HepG2 (cell line): ENCODE results near the gene EIF6. TPM values are rescaled to one million over a fixed set of nuclear protein-coding genes. Genes with fewer than 3 reads are reported as not detected.

Source experiments
- AHR ChIP-seq: IDR thresholded peaks from 2 replicates; pipeline ENCODE4 v1.6.1; 2018; ENCODE audit warnings: missing genetic modification reagents, missing compliant biosample characterization
- ATAD3A ChIP-seq: sonication (generic); formaldehyde crosslinking; IDR thresholded peaks from 2 replicates; pipeline ENCODE4 v1.4.0; 2020; ENCODE audit warnings: missing genetic modification reagents
- DMAP1 ChIP-seq: IDR thresholded peaks from 2 replicates; pipeline ENCODE4 v1.6.1; 2016
- EEA1 ChIP-seq: sonication (generic); formaldehyde crosslinking; IDR thresholded peaks from 2 replicates; pipeline ENCODE4 v1.5.1; 2020; ENCODE audit warnings: mild to moderate bottlenecking, missing genetic modification reagents, borderline replicate concordance
- FOXJ3 ChIP-seq: sonication (generic); formaldehyde crosslinking; IDR thresholded peaks from 2 replicates; pipeline ENCODE4 v1.4.0; 2020; ENCODE audit warnings: missing genetic modification reagents, mild to moderate bottlenecking, borderline replicate concordance
- GABPB1 ChIP-seq: IDR thresholded peaks from 2 replicates; pipeline ENCODE4 v1.6.1; 2016; ENCODE audit warnings: mild to moderate bottlenecking, missing genetic modification reagents, moderate library complexity, missing compliant biosample characterization
- GATA4 ChIP-seq: sonication (generic); IDR thresholded peaks from 2 replicates; pipeline ENCODE4 v1.6.1; 2016; ENCODE audit warnings: antibody characterized with exemption, low read depth, borderline replicate concordance
- GTF2F1 ChIP-seq: fragments of 150-350 bp; IDR thresholded peaks from 2 replicates; pipeline ENCODE4 v1.6.1; 2014; ENCODE audit warnings: low read length
- NFYC ChIP-seq: IDR thresholded peaks from 2 replicates; pipeline ENCODE4 v1.6.1; 2016; ENCODE audit warnings: missing genetic modification reagents, missing compliant biosample characterization
- SP2 ChIP-seq: sonication (generic); formaldehyde crosslinking; IDR thresholded peaks from 2 replicates; pipeline ENCODE4 v1.5.1; 2020; ENCODE audit warnings: mild to moderate bottlenecking, missing genetic modification reagents
- ZFY ChIP-seq: sonication (generic); formaldehyde crosslinking; IDR thresholded peaks from 2 replicates; pipeline ENCODE4 v1.4.0; 2020; ENCODE audit warnings: missing genetic modification reagents
- ZNF768 ChIP-seq: sonication (generic); formaldehyde crosslinking; IDR thresholded peaks from 2 replicates; pipeline ENCODE4 v1.4.0; 2020; ENCODE audit warnings: missing genetic modification reagents
- ZNF883 ChIP-seq: sonication (generic); formaldehyde crosslinking; IDR thresholded peaks from 2 replicates; pipeline ENCODE4 v1.5.1; 2020; ENCODE audit warnings: mild to moderate bottlenecking, missing genetic modification reagents; ENCODE audit errors: not compliant biosample characterization
- polyA plus RNA-seq, 8 experiments: library from polyadenylated mRNA; depleted of rRNA in 3 of 8; stranded (reverse) in 7 of 8; unstranded in 1 of 8; fragments of >200 nt; fragmentation: Illumina TruSeq in 4 of 8; extraction: Trizol in 4 of 8; gene quantifications; 2 replicates each; pipeline versions ENCODE4 v1.2.1 to v1.2.3, GENCODE V29; 2011 to 2016; ENCODE audit warnings: low read depth in 4 of 8, missing spikeins in 1 of 8, mixed read lengths in 1 of 8; ENCODE audit not compliant: insufficient read depth in 1 of 8
- total RNA-seq, 5 experiments: library from RNA; depleted of rRNA; stranded (reverse); fragments of >200 nt; fragmentation: Illumina TruSeq; extraction: Trizol; gene quantifications; 2 replicates each; pipeline ENCODE4 v1.2.3, GENCODE V29; 2016; ENCODE audit warnings: low read depth in 1 of 5
- TF ChIP-seq, protein P1 (sequence below): sonication (generic); formaldehyde crosslinking; IDR thresholded peaks from 2 replicates; pipeline ENCODE4 v1.4.0; 2020; ENCODE audit warnings: missing genetic modification reagents
- TF ChIP-seq, protein P2 (sequence below): sonication (generic); formaldehyde crosslinking; IDR thresholded peaks from 2 replicates; pipeline ENCODE4 v1.4.0; 2020; ENCODE audit warnings: mild to moderate bottlenecking, low read depth, missing genetic modification reagents
- TF ChIP-seq, protein P3 (sequence below): sonication (generic); formaldehyde crosslinking; IDR thresholded peaks from 2 replicates; pipeline ENCODE4 v1.8.0; 2022; ENCODE audit warnings: mild to moderate bottlenecking, missing genetic modification reagents; ENCODE audit not compliant: insufficient replicate concordance
- TF ChIP-seq, protein P4 (sequence below): sonication (generic); formaldehyde crosslinking; IDR thresholded peaks from 2 replicates; pipeline ENCODE4 v1.5.0; 2020; ENCODE audit warnings: missing genetic modification reagents
- TF ChIP-seq, protein P5 (sequence below): sonication (generic); formaldehyde crosslinking; IDR thresholded peaks from 2 replicates; pipeline ENCODE4 v1.9.0; 2021; ENCODE audit warnings: missing genetic modification reagents, borderline replicate concordance
- TF ChIP-seq, protein P6 (sequence below): sonication (generic); formaldehyde crosslinking; IDR thresholded peaks from 2 replicates; pipeline ENCODE4 v1.4.0; 2020; ENCODE audit warnings: missing genetic modification reagents

EIF6 gene
- total and polyA plus RNA-seq, 2 of the 13 experiments (the other 11 are each of a cell fraction or from before 2014, with no cell fraction given): 462 to 466 TPM

DNA sequence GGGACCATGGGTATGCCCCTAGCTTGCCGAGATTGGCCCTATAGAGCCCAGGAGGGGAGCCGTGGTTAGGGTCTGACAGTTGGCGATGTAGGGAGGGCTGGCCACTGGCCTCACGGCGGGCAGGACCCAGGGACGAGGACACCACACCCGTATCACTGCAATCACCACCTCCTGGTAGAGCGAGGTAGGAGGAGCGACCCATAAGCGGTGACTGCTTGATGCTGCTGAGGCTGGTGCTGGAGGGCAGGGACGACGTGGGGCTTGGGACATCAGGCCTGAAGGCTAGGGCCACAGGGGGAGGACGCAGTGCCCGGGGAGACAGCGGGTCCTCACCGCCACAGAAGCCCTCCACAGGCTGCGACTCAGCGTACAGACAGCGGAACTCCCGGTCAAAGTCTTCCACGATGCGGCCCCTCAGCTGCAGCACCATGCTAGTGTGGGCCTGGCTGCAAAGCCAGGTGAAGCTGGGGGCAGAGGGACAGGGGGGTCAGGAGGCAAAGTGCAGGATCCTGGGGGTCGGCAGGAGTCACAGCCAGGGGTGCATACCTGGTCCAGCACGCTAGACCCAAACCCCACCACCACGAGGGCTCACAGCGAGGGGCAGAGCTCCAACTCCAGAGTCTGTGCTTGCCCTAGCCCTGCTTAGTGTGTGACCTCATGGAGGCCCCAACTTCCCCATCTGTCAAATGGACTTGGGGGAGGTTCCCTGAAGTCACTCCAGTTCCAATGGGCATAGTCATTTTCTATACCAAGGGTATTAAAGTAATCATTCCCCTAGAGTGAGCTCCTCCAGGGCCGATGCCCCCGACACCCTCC lies 3.1 kb upstream of the EIF6 start (continued):
- TF ChIP-seq GTF2F1 (no peak), AHR (CRISPR knock-in tag) (no peak), ZFY (CRISPR knock-in tag) (no peak), ATAD3A (CRISPR knock-in tag) (0 out of 2 replicates have a peak, but pooled peaks have one; percentile 14), EEA1 (no peak), FOXJ3 (CRISPR knock-in tag) (no peak), GABPB1 (CRISPR knock-in tag) (no peak; the same call in 1 of the 2 replicates), ZNF883 (CRISPR knock-in tag) (peak; percentile 40), ZNF768 (CRISPR knock-in tag) (peak; percentile 53; the same call in 1 of the 2 replicates), GATA4 (no peak), NFYC (CRISPR knock-in tag) (no peak), DMAP1 (CRISPR knock-in tag) (no peak), SP2 (CRISPR knock-in tag) (no peak)
- TF ChIP-seq, protein P1, sequence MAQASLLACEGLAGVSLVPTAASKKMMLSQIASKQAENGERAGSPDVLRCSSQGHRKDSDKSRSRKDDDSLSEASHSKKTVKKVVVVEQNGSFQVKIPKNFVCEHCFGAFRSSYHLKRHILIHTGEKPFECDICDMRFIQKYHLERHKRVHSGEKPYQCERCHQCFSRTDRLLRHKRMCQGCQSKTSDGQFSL: no peak
- TF ChIP-seq, protein P2, sequence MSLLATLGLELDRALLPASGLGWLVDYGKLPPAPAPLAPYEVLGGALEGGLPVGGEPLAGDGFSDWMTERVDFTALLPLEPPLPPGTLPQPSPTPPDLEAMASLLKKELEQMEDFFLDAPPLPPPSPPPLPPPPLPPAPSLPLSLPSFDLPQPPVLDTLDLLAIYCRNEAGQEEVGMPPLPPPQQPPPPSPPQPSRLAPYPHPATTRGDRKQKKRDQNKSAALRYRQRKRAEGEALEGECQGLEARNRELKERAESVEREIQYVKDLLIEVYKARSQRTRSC: 0 out of 2 replicates have a peak, but pooled peaks have one; percentile 60
- TF ChIP-seq, protein P3, sequence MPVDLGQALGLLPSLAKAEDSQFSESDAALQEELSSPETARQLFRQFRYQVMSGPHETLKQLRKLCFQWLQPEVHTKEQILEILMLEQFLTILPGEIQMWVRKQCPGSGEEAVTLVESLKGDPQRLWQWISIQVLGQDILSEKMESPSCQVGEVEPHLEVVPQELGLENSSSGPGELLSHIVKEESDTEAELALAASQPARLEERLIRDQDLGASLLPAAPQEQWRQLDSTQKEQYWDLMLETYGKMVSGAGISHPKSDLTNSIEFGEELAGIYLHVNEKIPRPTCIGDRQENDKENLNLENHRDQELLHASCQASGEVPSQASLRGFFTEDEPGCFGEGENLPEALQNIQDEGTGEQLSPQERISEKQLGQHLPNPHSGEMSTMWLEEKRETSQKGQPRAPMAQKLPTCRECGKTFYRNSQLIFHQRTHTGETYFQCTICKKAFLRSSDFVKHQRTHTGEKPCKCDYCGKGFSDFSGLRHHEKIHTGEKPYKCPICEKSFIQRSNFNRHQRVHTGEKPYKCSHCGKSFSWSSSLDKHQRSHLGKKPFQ (CRISPR knock-in tag): no peak
- TF ChIP-seq, protein P4, sequence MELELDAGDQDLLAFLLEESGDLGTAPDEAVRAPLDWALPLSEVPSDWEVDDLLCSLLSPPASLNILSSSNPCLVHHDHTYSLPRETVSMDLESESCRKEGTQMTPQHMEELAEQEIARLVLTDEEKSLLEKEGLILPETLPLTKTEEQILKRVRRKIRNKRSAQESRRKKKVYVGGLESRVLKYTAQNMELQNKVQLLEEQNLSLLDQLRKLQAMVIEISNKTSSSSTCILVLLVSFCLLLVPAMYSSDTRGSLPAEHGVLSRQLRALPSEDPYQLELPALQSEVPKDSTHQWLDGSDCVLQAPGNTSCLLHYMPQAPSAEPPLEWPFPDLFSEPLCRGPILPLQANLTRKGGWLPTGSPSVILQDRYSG (CRISPR knock-in tag): no peak
- TF ChIP-seq, protein P5, sequence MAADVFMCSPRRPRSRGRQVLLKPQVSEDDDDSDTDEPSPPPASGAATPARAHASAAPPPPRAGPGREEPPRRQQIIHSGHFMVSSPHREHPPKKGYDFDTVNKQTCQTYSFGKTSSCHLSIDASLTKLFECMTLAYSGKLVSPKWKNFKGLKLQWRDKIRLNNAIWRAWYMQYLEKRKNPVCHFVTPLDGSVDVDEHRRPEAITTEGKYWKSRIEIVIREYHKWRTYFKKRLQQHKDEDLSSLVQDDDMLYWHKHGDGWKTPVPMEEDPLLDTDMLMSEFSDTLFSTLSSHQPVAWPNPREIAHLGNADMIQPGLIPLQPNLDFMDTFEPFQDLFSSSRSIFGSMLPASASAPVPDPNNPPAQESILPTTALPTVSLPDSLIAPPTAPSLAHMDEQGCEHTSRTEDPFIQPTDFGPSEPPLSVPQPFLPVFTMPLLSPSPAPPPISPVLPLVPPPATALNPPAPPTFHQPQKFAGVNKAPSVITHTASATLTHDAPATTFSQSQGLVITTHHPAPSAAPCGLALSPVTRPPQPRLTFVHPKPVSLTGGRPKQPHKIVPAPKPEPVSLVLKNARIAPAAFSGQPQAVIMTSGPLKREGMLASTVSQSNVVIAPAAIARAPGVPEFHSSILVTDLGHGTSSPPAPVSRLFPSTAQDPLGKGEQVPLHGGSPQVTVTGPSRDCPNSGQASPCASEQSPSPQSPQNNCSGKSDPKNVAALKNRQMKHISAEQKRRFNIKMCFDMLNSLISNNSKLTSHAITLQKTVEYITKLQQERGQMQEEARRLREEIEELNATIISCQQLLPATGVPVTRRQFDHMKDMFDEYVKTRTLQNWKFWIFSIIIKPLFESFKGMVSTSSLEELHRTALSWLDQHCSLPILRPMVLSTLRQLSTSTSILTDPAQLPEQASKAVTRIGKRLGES (CRISPR knock-in tag): no peak
- TF ChIP-seq, protein P6, sequence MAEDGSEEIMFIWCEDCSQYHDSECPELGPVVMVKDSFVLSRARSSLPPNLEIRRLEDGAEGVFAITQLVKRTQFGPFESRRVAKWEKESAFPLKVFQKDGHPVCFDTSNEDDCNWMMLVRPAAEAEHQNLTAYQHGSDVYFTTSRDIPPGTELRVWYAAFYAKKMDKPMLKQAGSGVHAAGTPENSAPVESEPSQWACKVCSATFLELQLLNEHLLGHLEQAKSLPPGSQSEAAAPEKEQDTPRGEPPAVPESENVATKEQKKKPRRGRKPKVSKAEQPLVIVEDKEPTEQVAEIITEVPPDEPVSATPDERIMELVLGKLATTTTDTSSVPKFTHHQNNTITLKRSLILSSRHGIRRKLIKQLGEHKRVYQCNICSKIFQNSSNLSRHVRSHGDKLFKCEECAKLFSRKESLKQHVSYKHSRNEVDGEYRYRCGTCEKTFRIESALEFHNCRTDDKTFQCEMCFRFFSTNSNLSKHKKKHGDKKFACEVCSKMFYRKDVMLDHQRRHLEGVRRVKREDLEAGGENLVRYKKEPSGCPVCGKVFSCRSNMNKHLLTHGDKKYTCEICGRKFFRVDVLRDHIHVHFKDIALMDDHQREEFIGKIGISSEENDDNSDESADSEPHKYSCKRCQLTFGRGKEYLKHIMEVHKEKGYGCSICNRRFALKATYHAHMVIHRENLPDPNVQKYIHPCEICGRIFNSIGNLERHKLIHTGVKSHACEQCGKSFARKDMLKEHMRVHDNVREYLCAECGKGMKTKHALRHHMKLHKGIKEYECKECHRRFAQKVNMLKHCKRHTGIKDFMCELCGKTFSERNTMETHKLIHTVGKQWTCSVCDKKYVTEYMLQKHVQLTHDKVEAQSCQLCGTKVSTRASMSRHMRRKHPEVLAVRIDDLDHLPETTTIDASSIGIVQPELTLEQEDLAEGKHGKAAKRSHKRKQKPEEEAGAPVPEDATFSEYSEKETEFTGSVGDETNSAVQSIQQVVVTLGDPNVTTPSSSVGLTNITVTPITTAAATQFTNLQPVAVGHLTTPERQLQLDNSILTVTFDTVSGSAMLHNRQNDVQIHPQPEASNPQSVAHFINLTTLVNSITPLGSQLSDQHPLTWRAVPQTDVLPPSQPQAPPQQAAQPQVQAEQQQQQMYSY (CRISPR knock-in tag): no peak
